ENCODE data around the gene MEGF6.

- TF ChIP-seq CTCF (IDR thresholded peaks at IDR 0.05) (no peak), POLR2A (IDR thresholded peaks at IDR 0.05) (no peak)
These were observed 68.6 kb downstream of the MEGF6 start for GRCh38 chr1:3542676-3543075.
